OCI-LY3 (cell line): ENCODE data around the gene ATP2A2.

ENCODE experiments used
- EZH2phosphoT487 ChIP-seq: fragments of 200-600 bp; shearing (Covaris generic); IDR thresholded peaks from 2 replicates; pipeline ENCODE4 v1.6.1; 2018; ENCODE audit warnings: antibody characterized with exemption, mixed run types, low read depth
- TF ChIP-seq, protein P1 (sequence below): fragments of 200-600, 300-600 bp; sonication (generic); IDR thresholded peaks from 2 replicates; pipeline ENCODE4 v1.5.1; 2014; ENCODE audit warnings: antibody characterized with exemption, low read length, low read depth

DNA sequence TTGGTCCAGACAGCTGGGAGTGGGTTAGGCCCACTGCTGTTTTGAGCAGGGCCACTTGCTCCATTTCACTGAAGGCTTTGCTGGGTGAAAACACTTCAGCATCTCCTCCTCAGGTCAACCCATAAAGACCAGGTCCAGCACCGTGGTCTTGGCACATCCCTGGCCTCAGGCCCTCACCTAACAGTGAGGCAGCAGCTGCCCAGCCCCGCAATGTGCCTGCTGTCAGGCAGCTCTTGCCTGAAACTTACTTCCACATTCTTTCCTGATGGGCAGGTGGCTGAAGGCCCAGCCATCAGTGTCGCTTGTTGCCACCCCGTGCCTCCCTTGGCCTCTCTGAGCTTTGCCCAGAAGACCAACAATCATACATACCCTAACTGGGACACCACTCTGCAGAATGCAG lies 68.0 kb downstream of the ATP2A2 start:
- no peak for TF ChIP-seq EZH2phosphoT487
- TF ChIP-seq, protein P1, sequence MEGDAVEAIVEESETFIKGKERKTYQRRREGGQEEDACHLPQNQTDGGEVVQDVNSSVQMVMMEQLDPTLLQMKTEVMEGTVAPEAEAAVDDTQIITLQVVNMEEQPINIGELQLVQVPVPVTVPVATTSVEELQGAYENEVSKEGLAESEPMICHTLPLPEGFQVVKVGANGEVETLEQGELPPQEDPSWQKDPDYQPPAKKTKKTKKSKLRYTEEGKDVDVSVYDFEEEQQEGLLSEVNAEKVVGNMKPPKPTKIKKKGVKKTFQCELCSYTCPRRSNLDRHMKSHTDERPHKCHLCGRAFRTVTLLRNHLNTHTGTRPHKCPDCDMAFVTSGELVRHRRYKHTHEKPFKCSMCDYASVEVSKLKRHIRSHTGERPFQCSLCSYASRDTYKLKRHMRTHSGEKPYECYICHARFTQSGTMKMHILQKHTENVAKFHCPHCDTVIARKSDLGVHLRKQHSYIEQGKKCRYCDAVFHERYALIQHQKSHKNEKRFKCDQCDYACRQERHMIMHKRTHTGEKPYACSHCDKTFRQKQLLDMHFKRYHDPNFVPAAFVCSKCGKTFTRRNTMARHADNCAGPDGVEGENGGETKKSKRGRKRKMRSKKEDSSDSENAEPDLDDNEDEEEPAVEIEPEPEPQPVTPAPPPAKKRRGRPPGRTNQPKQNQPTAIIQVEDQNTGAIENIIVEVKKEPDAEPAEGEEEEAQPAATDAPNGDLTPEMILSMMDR: no peak
